Tibial nerve (tissue), 4 donors: ENCODE results near the gene SKA3.
"Not testable (repeated sequence)": the region's sequence is repeated elsewhere in the genome, so short reads cannot be mapped to it uniquely, and the experiment has no call there.

ENCODE experiments used
- EP300 ChIP-seq, 2 donors: sonication (generic); formaldehyde crosslinking; IDR thresholded peaks; one replicate each; pipeline ENCODE4 v1.6.1; 2017; ENCODE audit warnings: antibody characterized with exemption in 2 of 2, mild to moderate bottlenecking in 1 of 2
- POLR2A ChIP-seq, 2 donors: fragments of 450-650 bp; IDR thresholded peaks; one replicate each; pipeline ENCODE4 v1.6.1; 2017; ENCODE audit warnings: antibody characterized with exemption in 2 of 2, mild to moderate bottlenecking in 2 of 2, moderate library complexity in 2 of 2
- TF ChIP-seq, protein P1 (sequence below), 5 experiments: fragments of 200-600 bp in 3 of 5; fragments of 450-650 bp in 2 of 5; sonication (generic) in 3 of 5; IDR thresholded peaks; one replicate each; pipeline ENCODE4 v1.5.1; 2016 to 2019; ENCODE audit warnings: antibody characterized with exemption in 5 of 5, mild to moderate bottlenecking in 3 of 5, moderate library complexity in 2 of 5

DNA sequence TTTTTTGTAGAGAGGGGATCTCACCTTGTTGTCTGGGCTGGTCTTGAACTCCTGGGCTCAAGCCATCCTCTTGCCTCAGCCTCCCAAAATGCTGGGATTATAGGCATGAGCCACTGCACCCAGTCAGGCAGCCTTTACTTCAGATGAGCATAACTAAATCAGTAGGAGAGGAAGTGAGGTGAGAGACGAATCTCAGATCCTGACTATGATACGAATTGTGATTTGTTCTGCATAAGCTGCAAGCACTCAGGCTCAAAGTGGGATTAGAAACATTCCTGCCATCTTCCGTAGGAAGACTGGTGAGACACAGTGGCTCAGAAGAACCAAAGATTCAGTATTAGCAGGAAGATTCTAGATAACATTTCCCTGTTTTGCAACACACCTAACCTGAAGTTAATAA is 43.4 kb upstream of the SKA3 start:
- not testable (repeated sequence) for TF ChIP-seq EP300, POLR2A (IDR thresholded peaks at IDR 0.05)
- TF ChIP-seq, protein P1, sequence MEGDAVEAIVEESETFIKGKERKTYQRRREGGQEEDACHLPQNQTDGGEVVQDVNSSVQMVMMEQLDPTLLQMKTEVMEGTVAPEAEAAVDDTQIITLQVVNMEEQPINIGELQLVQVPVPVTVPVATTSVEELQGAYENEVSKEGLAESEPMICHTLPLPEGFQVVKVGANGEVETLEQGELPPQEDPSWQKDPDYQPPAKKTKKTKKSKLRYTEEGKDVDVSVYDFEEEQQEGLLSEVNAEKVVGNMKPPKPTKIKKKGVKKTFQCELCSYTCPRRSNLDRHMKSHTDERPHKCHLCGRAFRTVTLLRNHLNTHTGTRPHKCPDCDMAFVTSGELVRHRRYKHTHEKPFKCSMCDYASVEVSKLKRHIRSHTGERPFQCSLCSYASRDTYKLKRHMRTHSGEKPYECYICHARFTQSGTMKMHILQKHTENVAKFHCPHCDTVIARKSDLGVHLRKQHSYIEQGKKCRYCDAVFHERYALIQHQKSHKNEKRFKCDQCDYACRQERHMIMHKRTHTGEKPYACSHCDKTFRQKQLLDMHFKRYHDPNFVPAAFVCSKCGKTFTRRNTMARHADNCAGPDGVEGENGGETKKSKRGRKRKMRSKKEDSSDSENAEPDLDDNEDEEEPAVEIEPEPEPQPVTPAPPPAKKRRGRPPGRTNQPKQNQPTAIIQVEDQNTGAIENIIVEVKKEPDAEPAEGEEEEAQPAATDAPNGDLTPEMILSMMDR (IDR thresholded peaks at IDR 0.05): not testable (repeated sequence)
